Osteoblast (primary cell): Measurements from ENCODE around the gene KCNG3. TPM values are rescaled to one million over a fixed set of nuclear protein-coding genes. Genes with fewer than 3 reads are reported as not detected.
A peak's percentile ranks its signal among the peaks of the same experiment; 100 is the strongest.

Experiments
- DNase-seq: peaks from one replicate; pipeline ENCODE4 v3.0.0; 2011; ENCODE audit warnings: low spot score, mixed read lengths; ENCODE audit not compliant: insufficient read length; ENCODE audit errors: missing footprints
- H2AFZ ChIP-seq: 2 replicates; pipeline ENCODE4 v1.6.0; 2011; ENCODE audit warnings: mild to moderate bottlenecking, low read length
- H3K27ac ChIP-seq: 2 replicates; pipeline ENCODE4 v1.5.1; 2011; ENCODE audit warnings: mild to moderate bottlenecking, low read depth, low read length, moderate library complexity
- H3K27me3 ChIP-seq: 2 replicates; pipeline ENCODE4 v1.6.0; 2012; ENCODE audit warnings: mild to moderate bottlenecking, control low read depth, inconsistent platforms, low read length, moderate library complexity; ENCODE audit not compliant: insufficient read depth
- H3K36me3 ChIP-seq: 2 replicates; pipeline ENCODE4 v1.5.1; 2011; ENCODE audit warnings: mild to moderate bottlenecking, low read length, control low read depth, moderate library complexity; ENCODE audit not compliant: insufficient read depth
- H3K4me1 ChIP-seq: 2 replicates; pipeline ENCODE4 v1.5.1; 2011; ENCODE audit warnings: mild to moderate bottlenecking, low read length, control low read depth, moderate library complexity; ENCODE audit not compliant: insufficient read depth
- H3K4me2 ChIP-seq: 2 replicates; pipeline ENCODE4 v1.6.0; 2011; ENCODE audit warnings: mild to moderate bottlenecking, low read length; ENCODE audit not compliant: insufficient read depth
- H3K4me3 ChIP-seq: fragments of 200-600 bp; sonication (generic); 3 replicates; pipeline ENCODE4 v1.5.1; 2012; ENCODE audit warnings: mild to moderate bottlenecking, low read length, inconsistent platforms; ENCODE audit not compliant: insufficient read depth
- H3K79me2 ChIP-seq: 2 replicates; pipeline ENCODE4 v1.6.0; 2012; ENCODE audit warnings: mild to moderate bottlenecking, low read length, control low read depth, inconsistent platforms; ENCODE audit not compliant: insufficient read depth
- H3K9me3 ChIP-seq: 2 replicates; pipeline ENCODE4 v1.5.1; 2011; ENCODE audit warnings: low read depth, low read length, control low read depth
- H4K20me1 ChIP-seq: 2 replicates; pipeline ENCODE4 v1.6.0; 2012; ENCODE audit warnings: mild to moderate bottlenecking, low read length, control low read depth; ENCODE audit not compliant: insufficient read depth
- CTCF ChIP-seq: IDR thresholded peaks from 2 replicates; pipeline ENCODE4 v1.5.1; 2011; ENCODE audit warnings: mild to moderate bottlenecking, low read depth, low read length, moderate library complexity; ENCODE audit errors: extremely low read depth
- total RNA-seq: library from RNA; depleted of rRNA; stranded (reverse); fragments of >200 nt; gene quantifications from 2 replicates; pipeline ENCODE4 v1.2.3, GENCODE V29; 2012

The KCNG3 gene
- total RNA-seq, 1 donor = under 0.01 TPM

GRCh38 chr2:42421601-42422239 lies 72.1 kb downstream of the KCNG3 start:
- H3K4me3 ChIP-seq = no peak overlapping the region
- DNase-seq = no peak
- H3K4me1 ChIP-seq = peaks cover 29% of the 10 kb centered on the region
- no peaks in the 10 kb centered on the region for H3K27me3 ChIP-seq
- no peaks in the 10 kb centered on the region for H3K79me2 ChIP-seq
- H4K20me1 ChIP-seq = no peaks in the 10 kb centered on the region
- no peak overlapping the region for H3K4me2 ChIP-seq
- H3K27ac ChIP-seq = peak overlapping the region; percentile 78
- no peak overlapping the region for H2AFZ ChIP-seq
- no peak for TF ChIP-seq CTCF
- no peaks in the 10 kb centered on the region for H3K9me3 ChIP-seq
- no peaks in the 10 kb centered on the region for H3K36me3 ChIP-seq

GRCh38 chr2:42421157-42421485 lies 72.7 kb downstream of the KCNG3 start:
- Histone ChIP-seq H3K4me2 (peak overlapping the region; percentile 29), H3K4me3 (no peak overlapping the region), H3K79me2 (no peaks in the 10 kb centered on the region), H3K27me3 (no peaks in the 10 kb centered on the region), H3K36me3 (no peaks in the 10 kb centered on the region), H3K27ac (peak overlapping the region; percentile 78), H4K20me1 (no peaks in the 10 kb centered on the region), H3K9me3 (no peaks in the 10 kb centered on the region), H2AFZ (no peak overlapping the region), H3K4me1 (peaks cover 29% of the 10 kb centered on the region)
- no peak for TF ChIP-seq CTCF
- no peak for DNase-seq

- DNase-seq = no peak
- H3K4me3 ChIP-seq = no peak overlapping the region
- H3K4me2 ChIP-seq = no peak overlapping the region
- no peaks in the 10 kb centered on the region for H3K36me3 ChIP-seq
- no peaks in the 10 kb centered on the region for H4K20me1 ChIP-seq
- H3K4me1 ChIP-seq = no peaks in the 10 kb centered on the region
- no peaks in the 10 kb centered on the region for H3K27me3 ChIP-seq
- H3K27ac ChIP-seq = no peak overlapping the region
- H2AFZ ChIP-seq = no peak overlapping the region
- peaks cover 2% of the 10 kb centered on the region for H3K9me3 ChIP-seq
- no peak for TF ChIP-seq CTCF
- no peaks in the 10 kb centered on the region for H3K79me2 ChIP-seq
Measured at GRCh38 chr2:42414648-42415047, 79.1 kb downstream of the KCNG3 start.

- Histone ChIP-seq H3K27ac (no peak overlapping the region), H3K4me2 (no peak overlapping the region), H3K4me1 (no peaks in the 10 kb centered on the region), H3K4me3 (no peak overlapping the region), H3K36me3 (no peaks in the 10 kb centered on the region), H3K79me2 (no peaks in the 10 kb centered on the region), H3K9me3 (peaks cover 2% of the 10 kb centered on the region), H3K27me3 (no peaks in the 10 kb centered on the region), H2AFZ (no peak overlapping the region), H4K20me1 (no peaks in the 10 kb centered on the region)
- no peak for TF ChIP-seq CTCF
- DNase-seq = no peak
Measured at GRCh38 chr2:42414158-42414557, 79.6 kb downstream of the KCNG3 start.
